HepG2 (cell line): Measurements from ENCODE around the gene DNAJC5. TPM values are rescaled to one million over a fixed set of nuclear protein-coding genes. Genes with fewer than 3 reads are reported as not detected.
A peak's percentile ranks its signal among the peaks of the same experiment; 100 is the strongest.

ENCODE experiments used
- BORCS8-MEF2B ChIP-seq: sonication (generic); formaldehyde crosslinking; IDR thresholded peaks from 2 replicates; pipeline ENCODE4 v1.8.0; 2022; ENCODE audit warnings: mild to moderate bottlenecking, missing genetic modification reagents
- DMTF1 ChIP-seq: sonication (generic); formaldehyde crosslinking; IDR thresholded peaks from 2 replicates; pipeline ENCODE4 v1.4.0; 2020; ENCODE audit warnings: mild to moderate bottlenecking, missing genetic modification reagents
- DR1 ChIP-seq: sonication (generic); formaldehyde crosslinking; IDR thresholded peaks from 2 replicates; pipeline ENCODE4 v1.8.0; 2021; ENCODE audit warnings: mild to moderate bottlenecking, missing genetic modification reagents, inconsistent platforms
- FOXP1 ChIP-seq, 2 experiments: fragments of 450-650 bp in 1 of 2; IDR thresholded peaks; 2 replicates each; pipeline ENCODE4 v1.6.1; 2017 to 2018; ENCODE audit warnings: antibody characterized with exemption in 1 of 2
- JDP2 ChIP-seq: sonication (generic); formaldehyde crosslinking; IDR thresholded peaks from 2 replicates; pipeline ENCODE4 v1.8.1; 2022; ENCODE audit warnings: missing genetic modification reagents, borderline replicate concordance
- KLF6 ChIP-seq: IDR thresholded peaks from 2 replicates; pipeline ENCODE4 v1.8.0; 2016; ENCODE audit warnings: missing biosample characterization, missing genetic modification reagents
- NRL ChIP-seq: sonication (generic); formaldehyde crosslinking; IDR thresholded peaks from 2 replicates; pipeline ENCODE4 v1.5.0; 2020; ENCODE audit warnings: missing genetic modification reagents, mild to moderate bottlenecking, moderate library complexity, borderline replicate concordance
- PCBP1 ChIP-seq: fragments of 200-400 bp; formaldehyde crosslinking; IDR thresholded peaks from 2 replicates; pipeline ENCODE4 v1.6.1; 2017; ENCODE audit warnings: mild to moderate bottlenecking, low read depth, low read length, borderline replicate concordance
- PITX1 ChIP-seq: sonication (generic); formaldehyde crosslinking; IDR thresholded peaks from 2 replicates; pipeline ENCODE4 v1.5.1; 2020; ENCODE audit warnings: mild to moderate bottlenecking, missing genetic modification reagents
- RFXANK ChIP-seq: IDR thresholded peaks from 2 replicates; pipeline ENCODE4 v1.6.1; 2016
- SMAD3 ChIP-seq: sonication (generic); formaldehyde crosslinking; IDR thresholded peaks from 2 replicates; pipeline ENCODE4 v1.4.0; 2020; ENCODE audit warnings: missing genetic modification reagents
- SOX6 ChIP-seq, 2 experiments: fragments of 450-650 bp in 1 of 2; sonication (generic) in 1 of 2; formaldehyde crosslinking in 1 of 2; IDR thresholded peaks; 2 replicates each; pipeline versions ENCODE4 v1.4.0 to v1.6.1; 2017 to 2020; ENCODE audit warnings: antibody characterized with exemption in 1 of 2, mild to moderate bottlenecking in 1 of 2, missing genetic modification reagents in 1 of 2
- SP4 ChIP-seq: sonication (generic); formaldehyde crosslinking; IDR thresholded peaks from 2 replicates; pipeline ENCODE4 v1.8.1; 2023; ENCODE audit warnings: mild to moderate bottlenecking, missing genetic modification reagents
- ZBTB38 ChIP-seq: sonication (generic); formaldehyde crosslinking; IDR thresholded peaks from 2 replicates; pipeline ENCODE4 v1.5.1; 2020; ENCODE audit warnings: mild to moderate bottlenecking, missing genetic modification reagents
- ZC3H13 ChIP-seq: sonication (generic); formaldehyde crosslinking; IDR thresholded peaks from 2 replicates; pipeline ENCODE4 v1.8.1; 2023; ENCODE audit warnings: mild to moderate bottlenecking, missing genetic modification reagents, moderate library complexity
- ZFP37 ChIP-seq: sonication (generic); formaldehyde crosslinking; IDR thresholded peaks from 2 replicates; pipeline ENCODE4 v1.4.0; 2020; ENCODE audit warnings: missing genetic modification reagents, borderline replicate concordance
- ZMYM3 ChIP-seq: sonication (generic); formaldehyde crosslinking; IDR thresholded peaks from 2 replicates; pipeline ENCODE4 v1.5.1; 2020; ENCODE audit warnings: mild to moderate bottlenecking, missing genetic modification reagents
- ZNF232 ChIP-seq: sonication (generic); formaldehyde crosslinking; IDR thresholded peaks from 2 replicates; pipeline ENCODE4 v1.4.0; 2020; ENCODE audit warnings: missing genetic modification reagents, borderline replicate concordance
- ZNF263 ChIP-seq: sonication (generic); formaldehyde crosslinking; IDR thresholded peaks from 2 replicates; pipeline ENCODE4 v1.4.0; 2020; ENCODE audit warnings: missing genetic modification reagents
- ZNF574 ChIP-seq: sonication (generic); formaldehyde crosslinking; IDR thresholded peaks from 2 replicates; pipeline ENCODE4 v1.4.0; 2020; ENCODE audit warnings: missing genetic modification reagents
- ZNF691 ChIP-seq: sonication (generic); formaldehyde crosslinking; IDR thresholded peaks from 2 replicates; pipeline ENCODE4 v1.4.0; 2020; ENCODE audit warnings: missing genetic modification reagents, low read depth, mild to moderate bottlenecking, borderline replicate concordance
- ZNF776 ChIP-seq: sonication (generic); formaldehyde crosslinking; IDR thresholded peaks from 2 replicates; pipeline ENCODE4 v1.4.0; 2020; ENCODE audit warnings: mild to moderate bottlenecking, missing genetic modification reagents
- ZNF782 ChIP-seq: sonication (generic); formaldehyde crosslinking; IDR thresholded peaks from 2 replicates; pipeline ENCODE4 v1.4.0; 2020; ENCODE audit warnings: missing genetic modification reagents, mild to moderate bottlenecking, borderline replicate concordance
- ZNF788 ChIP-seq: sonication (generic); formaldehyde crosslinking; IDR thresholded peaks from 2 replicates; pipeline ENCODE4 v1.5.0; 2020; ENCODE audit warnings: mild to moderate bottlenecking, missing genetic modification reagents, borderline replicate concordance
- polyA plus RNA-seq, 8 experiments: library from polyadenylated mRNA; depleted of rRNA in 3 of 8; stranded (reverse) in 7 of 8; unstranded in 1 of 8; fragments of >200 nt; fragmentation: Illumina TruSeq in 4 of 8; extraction: Trizol in 4 of 8; gene quantifications; 2 replicates each; pipeline versions ENCODE4 v1.2.1 to v1.2.3, GENCODE V29; 2011 to 2016; ENCODE audit warnings: low read depth in 4 of 8, missing spikeins in 1 of 8, mixed read lengths in 1 of 8; ENCODE audit not compliant: insufficient read depth in 1 of 8
- total RNA-seq, 5 experiments: library from RNA; depleted of rRNA; stranded (reverse); fragments of >200 nt; fragmentation: Illumina TruSeq; extraction: Trizol; gene quantifications; 2 replicates each; pipeline ENCODE4 v1.2.3, GENCODE V29; 2016; ENCODE audit warnings: low read depth in 1 of 5
- TF ChIP-seq, protein P1 (sequence below): sonication (generic); formaldehyde crosslinking; IDR thresholded peaks from 2 replicates; pipeline ENCODE4 v1.8.0; 2022; ENCODE audit warnings: missing genetic modification reagents, low read depth, mild to moderate bottlenecking, borderline replicate concordance

Gene DNAJC5
- total and polyA plus RNA-seq, 2 of the 13 experiments (the other 11 are each of a cell fraction or from before 2014, with no cell fraction given) = 42.8 to 64.5 TPM

DNA sequence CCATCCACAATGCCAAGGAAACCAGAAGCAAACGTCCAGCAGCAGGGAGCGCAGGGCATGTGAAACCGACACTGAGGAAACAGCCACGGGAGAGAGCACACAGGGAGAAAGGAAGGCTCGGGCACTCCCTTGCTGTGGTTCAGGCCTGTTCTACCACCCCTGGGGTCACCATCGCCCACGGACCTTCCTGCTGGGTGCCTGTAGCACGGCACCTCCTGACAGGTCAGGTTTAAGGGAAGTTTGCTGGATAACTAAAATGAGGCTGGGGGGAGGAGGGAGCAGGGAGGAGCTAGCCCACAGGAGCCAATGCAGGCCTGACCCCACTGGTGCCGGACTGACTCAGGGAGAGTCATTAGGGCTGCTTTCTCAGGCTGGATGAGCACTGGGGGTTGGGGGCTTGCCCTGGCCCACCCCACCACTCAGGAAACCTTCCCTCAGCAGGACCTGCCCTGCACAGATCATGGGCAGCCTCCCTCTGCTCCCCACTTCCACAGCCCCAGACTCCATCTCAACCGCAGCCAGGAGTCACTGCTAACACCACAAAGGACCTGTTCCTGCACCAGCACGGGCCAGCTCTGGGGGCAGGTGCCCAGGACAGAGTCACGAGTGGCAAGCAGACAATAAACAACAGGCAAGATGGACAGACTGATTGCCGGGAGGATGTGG is 59.0 kb downstream of the DNAJC5 start (continued):
- TF ChIP-seq ZMYM3 (CRISPR knock-in tag) (no peak), ZFP37 (CRISPR knock-in tag) (no peak), FOXP1 (IDR thresholded peaks at IDR 0.05) (no peak), FOXP1 (CRISPR knock-in tag; IDR thresholded peaks at IDR 0.05) (no peak), ZNF776 (no peak), SOX6 (IDR thresholded peaks at IDR 0.05) (no peak), SOX6 (CRISPR knock-in tag; IDR thresholded peaks at IDR 0.05) (no peak), PITX1 (CRISPR knock-in tag) (0 out of 2 replicates have a peak, but pooled peaks have one; percentile 30), PCBP1 (no peak), SMAD3 (CRISPR knock-in tag) (no peak), ZNF691 (CRISPR knock-in tag) (no peak), SP4 (CRISPR knock-in tag) (no peak), BORCS8-MEF2B (CRISPR knock-in tag) (no peak), ZNF574 (CRISPR knock-in tag) (no peak), DMTF1 (CRISPR knock-in tag) (no peak), JDP2 (no peak), ZNF232 (CRISPR knock-in tag) (no peak), NRL (CRISPR knock-in tag) (peak; percentile 31; the same call in 1 of the 2 replicates), KLF6 (CRISPR knock-in tag) (no peak), ZNF788 (CRISPR knock-in tag) (0 out of 2 replicates have a peak, but pooled peaks have one; percentile 23), DR1 (CRISPR knock-in tag) (no peak), ZC3H13 (no peak), ZNF263 (peak; percentile 89), ZBTB38 (CRISPR knock-in tag) (peak; percentile 54), RFXANK (CRISPR knock-in tag) (no peak), ZNF782 (CRISPR knock-in tag) (0 out of 2 replicates have a peak, but pooled peaks have one; percentile 47)
- TF ChIP-seq, protein P1, sequence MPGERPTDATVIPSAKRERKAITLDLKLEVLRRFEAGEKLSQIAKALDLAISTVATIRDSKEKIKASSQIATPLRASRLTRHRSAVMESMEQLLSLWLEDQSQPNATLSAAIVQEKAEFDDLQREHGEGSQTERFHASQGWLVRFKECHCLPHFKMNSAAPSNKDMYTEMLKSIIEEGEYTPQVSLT = no peak
